Ishikawa (cell line): ENCODE data around the gene SRP54.

ENCODE experiments used
- CEBPB ChIP-seq: IDR thresholded peaks from 2 replicates; pipeline ENCODE4 v1.6.1; 2012
- CREB1 ChIP-seq: IDR thresholded peaks from 2 replicates; pipeline ENCODE4 v1.6.1; 2012; ENCODE audit warnings: low read depth
- EGR1 ChIP-seq: IDR thresholded peaks from 2 replicates; pipeline ENCODE4 v1.6.1; 2012
- EP300 ChIP-seq: IDR thresholded peaks from 2 replicates; pipeline ENCODE4 v1.6.1; 2012; ENCODE audit warnings: borderline replicate concordance
- FOXM1 ChIP-seq: IDR thresholded peaks from 2 replicates; pipeline ENCODE4 v1.6.1; 2012; ENCODE audit warnings: low read depth, borderline replicate concordance
- NFIC ChIP-seq: IDR thresholded peaks from 2 replicates; pipeline ENCODE4 v1.6.1; 2012
- RAD21 ChIP-seq: IDR thresholded peaks from 2 replicates; pipeline ENCODE4 v1.6.1; 2012; ENCODE audit warnings: low read depth
- TAF1 ChIP-seq: IDR thresholded peaks from 2 replicates; pipeline ENCODE4 v1.6.1; 2012; ENCODE audit warnings: low read depth, mild to moderate bottlenecking
- YY1 ChIP-seq: IDR thresholded peaks from 2 replicates; pipeline ENCODE4 v1.6.1; 2012; ENCODE audit warnings: low read depth
- TF ChIP-seq, protein P1 (sequence below): IDR thresholded peaks from 2 replicates; pipeline ENCODE4 v1.6.1; 2012
- TF ChIP-seq, protein P2 (sequence below): IDR thresholded peaks from 2 replicates; pipeline ENCODE4 v1.6.1; 2012; ENCODE audit warnings: low read depth, mild to moderate bottlenecking
- TF ChIP-seq, protein P3 (sequence below): IDR thresholded peaks from 2 replicates; pipeline ENCODE4 v1.6.1; 2012

DNA sequence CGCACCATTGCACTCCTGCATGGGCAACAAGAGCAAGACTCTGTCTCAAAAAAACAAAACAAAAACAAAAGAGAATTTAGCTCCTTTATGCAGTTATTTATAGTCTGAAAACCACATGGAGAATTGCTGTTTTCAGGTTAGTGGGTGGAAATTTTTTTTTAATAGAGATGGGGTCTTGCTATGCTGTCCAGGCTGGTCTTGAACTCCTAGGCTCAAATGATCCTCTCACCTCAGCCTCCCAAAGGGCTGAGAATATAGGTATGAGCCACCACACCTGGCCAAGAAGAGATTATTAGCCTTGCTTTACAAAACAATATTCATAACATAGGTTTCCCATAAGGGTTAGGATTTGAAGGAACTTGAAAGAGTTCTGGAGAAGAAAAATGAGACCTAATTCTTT lies 12.1 kb upstream of the SRP54 start:
- TF ChIP-seq RAD21, result no peak
- no peak for TF ChIP-seq TAF1
- TF ChIP-seq, protein P1, sequence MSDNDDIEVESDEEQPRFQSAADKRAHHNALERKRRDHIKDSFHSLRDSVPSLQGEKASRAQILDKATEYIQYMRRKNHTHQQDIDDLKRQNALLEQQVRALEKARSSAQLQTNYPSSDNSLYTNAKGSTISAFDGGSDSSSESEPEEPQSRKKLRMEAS, result no peak
- no peak for TF ChIP-seq EP300
- no peak for TF ChIP-seq CREB1
- TF ChIP-seq, protein P2, sequence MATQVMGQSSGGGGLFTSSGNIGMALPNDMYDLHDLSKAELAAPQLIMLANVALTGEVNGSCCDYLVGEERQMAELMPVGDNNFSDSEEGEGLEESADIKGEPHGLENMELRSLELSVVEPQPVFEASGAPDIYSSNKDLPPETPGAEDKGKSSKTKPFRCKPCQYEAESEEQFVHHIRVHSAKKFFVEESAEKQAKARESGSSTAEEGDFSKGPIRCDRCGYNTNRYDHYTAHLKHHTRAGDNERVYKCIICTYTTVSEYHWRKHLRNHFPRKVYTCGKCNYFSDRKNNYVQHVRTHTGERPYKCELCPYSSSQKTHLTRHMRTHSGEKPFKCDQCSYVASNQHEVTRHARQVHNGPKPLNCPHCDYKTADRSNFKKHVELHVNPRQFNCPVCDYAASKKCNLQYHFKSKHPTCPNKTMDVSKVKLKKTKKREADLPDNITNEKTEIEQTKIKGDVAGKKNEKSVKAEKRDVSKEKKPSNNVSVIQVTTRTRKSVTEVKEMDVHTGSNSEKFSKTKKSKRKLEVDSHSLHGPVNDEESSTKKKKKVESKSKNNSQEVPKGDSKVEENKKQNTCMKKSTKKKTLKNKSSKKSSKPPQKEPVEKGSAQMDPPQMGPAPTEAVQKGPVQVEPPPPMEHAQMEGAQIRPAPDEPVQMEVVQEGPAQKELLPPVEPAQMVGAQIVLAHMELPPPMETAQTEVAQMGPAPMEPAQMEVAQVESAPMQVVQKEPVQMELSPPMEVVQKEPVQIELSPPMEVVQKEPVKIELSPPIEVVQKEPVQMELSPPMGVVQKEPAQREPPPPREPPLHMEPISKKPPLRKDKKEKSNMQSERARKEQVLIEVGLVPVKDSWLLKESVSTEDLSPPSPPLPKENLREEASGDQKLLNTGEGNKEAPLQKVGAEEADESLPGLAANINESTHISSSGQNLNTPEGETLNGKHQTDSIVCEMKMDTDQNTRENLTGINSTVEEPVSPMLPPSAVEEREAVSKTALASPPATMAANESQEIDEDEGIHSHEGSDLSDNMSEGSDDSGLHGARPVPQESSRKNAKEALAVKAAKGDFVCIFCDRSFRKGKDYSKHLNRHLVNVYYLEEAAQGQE, result no peak
- TF ChIP-seq NFIC, result no peak
- TF ChIP-seq EGR1, result no peak
- no peak for TF ChIP-seq FOXM1
- no peak for TF ChIP-seq YY1
- no peak for TF ChIP-seq CEBPB
- TF ChIP-seq, protein P3, sequence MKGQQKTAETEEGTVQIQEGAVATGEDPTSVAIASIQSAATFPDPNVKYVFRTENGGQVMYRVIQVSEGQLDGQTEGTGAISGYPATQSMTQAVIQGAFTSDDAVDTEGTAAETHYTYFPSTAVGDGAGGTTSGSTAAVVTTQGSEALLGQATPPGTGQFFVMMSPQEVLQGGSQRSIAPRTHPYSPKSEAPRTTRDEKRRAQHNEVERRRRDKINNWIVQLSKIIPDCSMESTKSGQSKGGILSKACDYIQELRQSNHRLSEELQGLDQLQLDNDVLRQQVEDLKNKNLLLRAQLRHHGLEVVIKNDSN, result no peak
